HK-2 (cell line): ENCODE results near the gene CACNA2D3.
"Not testable (repeated sequence)": the region's sequence is repeated elsewhere in the genome, so short reads cannot be mapped to it uniquely, and the experiment has no call there.

ENCODE experiments used
- DNase-seq: peaks from one replicate; pipeline ENCODE4 v3.0.0-alpha.2; 2018; ENCODE audit not compliant: unreplicated experiment

Gene CACNA2D3

GRCh38 chr3:55077726-55078125 is 955.4 kb downstream of the CACNA2D3 start:
- DNase-seq, result no peak

GRCh38 chr3:55078876-55079275 is 956.5 kb downstream of the CACNA2D3 start:
- no peak for DNase-seq

- no peak for DNase-seq
Measured at GRCh38 chr3:55085231-55085630, 962.9 kb downstream of the CACNA2D3 start.

- DNase-seq, result no peak
Measured at GRCh38 chr3:55089211-55089610, 966.9 kb downstream of the CACNA2D3 start.

GRCh38 chr3:55090291-55090690 is 967.9 kb downstream of the CACNA2D3 start:
- no peak for DNase-seq

- no peak for DNase-seq
Measured at GRCh38 chr3:55090746-55091145, 968.4 kb downstream of the CACNA2D3 start.

- DNase-seq, result no peak
Measured at GRCh38 chr3:55091381-55092225, 969.3 kb downstream of the CACNA2D3 start.

GRCh38 chr3:55094676-55095075 is 972.3 kb downstream of the CACNA2D3 start:
- no peak for DNase-seq

GRCh38 chr3:55097441-55097840 is 975.1 kb downstream of the CACNA2D3 start:
- no peak for DNase-seq

- DNase-seq, result no peak
Measured at GRCh38 chr3:55105647-55106046, 983.3 kb downstream of the CACNA2D3 start.

GRCh38 chr3:55107187-55107586 is 984.8 kb downstream of the CACNA2D3 start:
- DNase-seq, result no peak

- not testable (repeated sequence) for DNase-seq
Measured at GRCh38 chr3:55111906-55112305, 989.6 kb downstream of the CACNA2D3 start.

- no peak for DNase-seq
Measured at GRCh38 chr3:55118451-55118850, 996.1 kb downstream of the CACNA2D3 start.

GRCh38 chr3:55119268-55119667 is 996.9 kb downstream of the CACNA2D3 start:
- DNase-seq, result no peak

- no peak for DNase-seq
Measured at GRCh38 chr3:55122312-55122711, 1000.0 kb downstream of the CACNA2D3 start.
